Measurements from ENCODE around the gene DAG1. TPM values are rescaled to one million over a fixed set of nuclear protein-coding genes. Genes with fewer than 3 reads are reported as not detected.
A peak's percentile ranks its signal among the peaks of the same experiment; 100 is the strongest.

The DAG1 gene
- total RNA-seq, 2 experiments from 2014 or later = 10.9 to 14.9 TPM

GRCh38 chr3:49552087-49552486 is 82.0 kb downstream of the DAG1 start:
- ChIA-PET POLR2A (interaction anchor here (0.5 to 1.2 kb wide), 4 partner anchors 59 to 393 kb away, joined by 3 to 5 read pairs (median 4); no protein-coding TSS in a partner anchor), CTCF (ENCODE audit: unreplicated experiment) (interaction anchor here (1.6 kb wide), 1 partner anchor 12 kb away, joined by 5 read pairs; no protein-coding TSS in a partner anchor)
- Histone ChIP-seq H3K4me1 (ENCODE audit: insufficient read depth, low read length, poor library complexity, severe bottlenecking) (peaks cover 11% of the 10 kb centered on the region), H3K9me2 (ENCODE audit: insufficient read depth, low read length) (no peaks in the 10 kb centered on the region), H3K4me3 (ENCODE audit: low read depth, low read length, poor library complexity, severe bottlenecking) (no peak overlapping the region), H3K36me3 (ENCODE audit: insufficient read depth, low read length) (no peaks in the 10 kb centered on the region), H4K20me1 (ENCODE audit: insufficient read depth, low read length) (no peaks in the 10 kb centered on the region), H2AFZ (ENCODE audit: low read length) (no peak overlapping the region), H3K9me3 (ENCODE audit: low read length) (no peaks in the 10 kb centered on the region), H3K27ac (ENCODE audit: low read depth, low read length, poor library complexity, severe bottlenecking) (no peak overlapping the region), H3K79me2 (ENCODE audit: insufficient read depth, low read depth, low read length) (no peaks in the 10 kb centered on the region), H3K4me2 (ENCODE audit: low read length) (no peak overlapping the region)
- no peak for DNase-seq (ENCODE audit: low spot score)
- no peak for TF ChIP-seq EZH2phosphoT487 (IDR thresholded peaks at IDR 0.05; ENCODE audit: borderline replicate concordance, low read depth, low read length)
- no peak for TF ChIP-seq CTCF (conservative IDR thresholded peaks at IDR 0.05; ENCODE audit: low read length)
- no TSS peak for BruUV-seq (replicated peaks)
- intact Hi-C loops (cut with micrococcal nuclease; ENCODE audit: unreplicated experiment) = no loop called here

- no peaks in the 10 kb centered on the region for H4K20me1 ChIP-seq (ENCODE audit: insufficient read depth, low read length)
- H3K4me2 ChIP-seq (ENCODE audit: low read length) = peak overlapping the region; percentile 75
- no peaks in the 10 kb centered on the region for H3K36me3 ChIP-seq (ENCODE audit: insufficient read depth, low read length)
- ChIA-PET CTCF (ENCODE audit: unreplicated experiment) (no interaction called here), POLR2A (interaction anchor here (0.6 to 1.3 kb wide), 3 partner anchors 34 to 210 kb away, joined by 3 read pairs; no protein-coding TSS in a partner anchor)
- H2AFZ ChIP-seq (ENCODE audit: low read length) = no peak overlapping the region; the same call in 1 of the 2 replicates
- intact Hi-C loops (cut with micrococcal nuclease; ENCODE audit: unreplicated experiment) = no loop called here
- no peaks in the 10 kb centered on the region for H3K9me3 ChIP-seq (ENCODE audit: low read length)
- H3K79me2 ChIP-seq (ENCODE audit: insufficient read depth, low read depth, low read length) = no peaks in the 10 kb centered on the region
- peaks cover 11% of the 10 kb centered on the region for H3K4me1 ChIP-seq (ENCODE audit: insufficient read depth, low read length, poor library complexity, severe bottlenecking)
- TF ChIP-seq CTCF (conservative IDR thresholded peaks at IDR 0.05; ENCODE audit: low read length) (no peak), EZH2phosphoT487 (IDR thresholded peaks at IDR 0.05; ENCODE audit: borderline replicate concordance, low read depth, low read length) (no peak)
- no TSS peak for BruUV-seq (replicated peaks)
- H3K9me2 ChIP-seq (ENCODE audit: insufficient read depth, low read length) = no peaks in the 10 kb centered on the region
- H3K4me3 ChIP-seq (ENCODE audit: low read depth, low read length, poor library complexity, severe bottlenecking) = peak overlapping the region; percentile 69
- no peak for DNase-seq (ENCODE audit: low spot score)
- H3K27ac ChIP-seq (ENCODE audit: low read depth, low read length, poor library complexity, severe bottlenecking) = no peak overlapping the region
Observed at GRCh38 chr3:49553324-49553691, 83.2 kb downstream of the DAG1 start.

Measured in OCI-LY7 (cell line).